GM18951 (cell line): ENCODE data around the gene PPP6R2.
"Not testable (repeated sequence)": the region's sequence is repeated elsewhere in the genome, so short reads cannot be mapped to it uniquely, and the experiment has no call there.

Experiments used
- POLR2A ChIP-seq: IDR thresholded peaks from 4 replicates; pipeline ENCODE4 v1.6.1; 2011; ENCODE audit warnings: mild to moderate bottlenecking; ENCODE audit not compliant: insufficient read length, insufficient read depth; ENCODE audit errors: extremely low read depth
- in situ Hi-C: fragments of 300-500 bp; cut with MboI; formaldehyde crosslinking; loops from one replicate; pipeline ENCODE4 v1.12.0; 2022; ENCODE audit warnings: low sequenced_read_pairs, mixed read lengths, inconsistent platforms; ENCODE audit not compliant: unreplicated experiment

The PPP6R2 gene

DNA sequence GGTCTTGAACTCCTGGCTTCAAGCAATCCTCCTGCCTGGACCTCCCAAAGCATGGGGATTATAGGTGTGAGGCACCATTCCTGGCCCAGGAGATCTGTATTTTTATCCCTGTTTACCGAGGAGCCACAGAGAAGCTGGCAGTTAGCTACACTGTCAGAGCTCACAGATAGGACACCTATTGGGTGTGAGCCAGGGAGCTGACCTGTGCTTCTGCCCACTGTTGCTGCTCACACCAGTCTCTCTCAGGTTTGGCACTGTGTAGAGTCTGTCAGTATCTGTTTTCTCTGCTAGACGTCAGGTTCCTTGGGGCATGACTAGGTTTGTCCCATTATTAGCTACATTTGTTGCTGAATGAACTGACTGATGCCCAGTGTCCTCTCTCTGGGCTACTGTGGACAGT lies 17.5 kb downstream of the PPP6R2 start:
- in situ Hi-C loops: no loop called here

DNA sequence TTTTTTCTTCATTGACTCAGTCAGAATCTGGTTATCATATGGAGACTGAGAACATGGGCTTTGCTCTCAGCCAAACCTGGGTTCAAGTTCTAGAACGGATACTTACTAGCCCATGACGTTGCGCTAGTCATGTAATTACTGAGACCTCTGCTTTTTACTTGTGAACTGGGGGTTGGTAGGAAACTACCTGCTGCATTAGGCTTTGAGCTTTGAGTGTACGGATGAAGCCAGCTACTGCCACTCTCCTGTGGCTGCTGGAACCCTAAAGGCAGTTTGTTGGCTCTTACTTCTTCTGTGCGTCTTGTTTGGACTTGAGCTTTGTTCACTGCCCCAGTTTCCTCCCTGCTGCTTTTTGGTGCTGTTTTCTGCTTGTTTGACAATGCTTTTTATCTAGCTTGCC lies 18.1 kb downstream of the PPP6R2 start:
- in situ Hi-C loops: no loop called here
- no peak for TF ChIP-seq POLR2A

More for the DNA sequence above, 17.5 kb downstream of the PPP6R2 start:
- TF ChIP-seq POLR2A: no peak

DNA sequence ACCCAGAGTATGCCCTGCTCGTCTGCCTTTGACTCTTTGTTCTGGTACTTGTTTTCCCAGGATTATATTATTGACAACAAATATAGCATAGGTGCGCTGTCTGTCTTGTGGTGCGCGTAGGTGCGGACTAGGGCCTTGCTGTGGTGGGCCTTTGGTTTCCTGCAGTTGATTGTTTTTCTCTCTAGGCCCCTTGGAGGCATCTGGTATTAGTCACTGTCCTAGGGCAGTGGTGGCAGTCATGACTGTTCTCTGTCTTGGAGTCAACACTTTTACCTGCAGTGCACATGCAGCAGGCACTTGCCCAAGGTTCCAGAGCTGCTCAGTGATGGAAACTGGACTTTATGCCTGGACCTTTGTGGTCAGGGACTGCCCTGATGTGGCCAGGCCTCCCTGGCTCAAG lies 18.6 kb downstream of the PPP6R2 start:
- in situ Hi-C loops: no loop called here
- no peak for TF ChIP-seq POLR2A

DNA sequence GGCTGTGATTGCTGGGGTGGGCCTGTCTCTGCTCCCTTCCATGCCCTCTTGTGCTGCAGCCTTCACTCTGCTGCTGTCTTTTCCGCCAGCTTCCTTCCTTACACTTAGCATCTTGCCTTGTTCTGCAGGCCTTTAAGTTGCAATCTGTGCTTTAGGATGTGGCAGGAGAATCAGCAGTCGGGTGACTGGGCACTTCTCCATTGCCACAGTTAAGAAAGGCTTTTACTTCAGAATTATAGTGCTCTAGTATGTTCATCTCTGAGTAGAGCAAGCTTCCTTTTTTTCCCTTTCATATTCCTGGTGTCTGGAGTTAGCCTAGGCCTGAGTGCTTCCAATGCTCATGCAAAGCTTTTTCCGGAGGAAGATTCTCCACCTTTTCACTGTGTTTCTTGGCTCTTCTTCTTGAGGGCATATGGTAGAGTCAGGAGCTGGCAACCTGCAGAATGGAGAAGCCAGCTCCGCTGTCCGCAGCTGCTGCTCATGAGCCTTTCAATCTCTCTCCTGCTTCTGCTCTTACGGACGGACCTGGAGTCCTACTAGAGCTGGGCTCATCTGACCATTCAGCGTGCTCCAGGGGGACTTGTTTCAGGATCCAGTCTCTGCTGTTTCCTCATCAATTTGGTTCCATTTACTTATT lies 20.2 kb downstream of the PPP6R2 start:
- in situ Hi-C loops: no loop called here
- no peak for TF ChIP-seq POLR2A

DNA sequence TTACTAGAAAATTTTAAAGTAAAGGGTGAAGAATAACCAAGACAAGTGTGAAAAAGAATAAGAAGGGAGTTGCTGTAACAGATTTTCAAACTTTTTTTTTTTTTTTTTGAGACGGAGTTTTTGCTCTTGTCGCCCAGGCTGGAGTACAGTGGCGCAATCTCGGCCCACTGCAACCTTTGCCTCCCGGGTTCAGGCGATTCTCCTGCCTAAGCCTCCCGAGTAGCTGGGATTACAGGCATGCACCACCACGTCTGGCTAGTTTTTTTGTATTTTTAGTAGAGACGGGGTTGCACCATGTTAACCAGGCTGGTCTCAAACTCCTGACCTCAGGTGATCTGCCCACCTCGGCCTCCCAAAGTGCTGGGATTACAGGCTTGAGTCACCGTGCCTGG lies 20.7 kb downstream of the PPP6R2 start:
- in situ Hi-C loops: not testable (repeated sequence)

DNA sequence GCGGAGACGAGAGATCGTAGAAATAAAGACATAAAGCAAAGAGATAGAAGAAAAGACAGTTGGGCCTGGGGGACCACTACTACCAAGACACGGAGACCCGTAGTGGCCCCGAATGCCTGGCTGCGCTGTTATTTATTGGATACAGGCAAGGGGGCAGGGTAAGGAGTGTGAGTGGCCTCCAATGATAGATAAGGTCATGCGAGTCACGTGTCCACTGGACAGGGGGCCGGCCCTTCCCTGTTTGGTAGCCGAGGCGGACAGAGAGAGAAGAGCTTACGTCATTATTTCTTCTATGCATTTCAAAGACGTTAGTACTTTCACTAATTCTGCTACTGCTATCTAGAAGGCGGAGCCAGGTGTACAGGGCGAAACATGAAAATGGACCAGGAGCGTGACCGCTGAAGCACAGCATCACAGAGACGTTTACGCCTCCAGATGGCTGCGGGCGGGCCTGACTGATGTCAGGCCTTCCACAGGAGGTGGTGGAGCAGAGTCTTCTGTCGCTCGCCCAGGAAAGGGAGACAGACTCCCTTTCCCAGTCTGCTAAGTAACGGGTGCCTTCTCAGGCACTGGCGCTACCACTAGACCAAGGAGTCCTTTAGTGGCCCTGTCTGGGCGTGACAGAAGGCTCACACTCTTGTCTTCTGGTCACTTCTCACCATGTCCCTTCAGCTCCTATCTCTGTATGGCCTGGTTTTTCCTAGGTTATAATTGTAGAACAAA lies 24.8 kb downstream of the PPP6R2 start:
- TF ChIP-seq POLR2A: no peak
- in situ Hi-C loops: no loop called here

DNA sequence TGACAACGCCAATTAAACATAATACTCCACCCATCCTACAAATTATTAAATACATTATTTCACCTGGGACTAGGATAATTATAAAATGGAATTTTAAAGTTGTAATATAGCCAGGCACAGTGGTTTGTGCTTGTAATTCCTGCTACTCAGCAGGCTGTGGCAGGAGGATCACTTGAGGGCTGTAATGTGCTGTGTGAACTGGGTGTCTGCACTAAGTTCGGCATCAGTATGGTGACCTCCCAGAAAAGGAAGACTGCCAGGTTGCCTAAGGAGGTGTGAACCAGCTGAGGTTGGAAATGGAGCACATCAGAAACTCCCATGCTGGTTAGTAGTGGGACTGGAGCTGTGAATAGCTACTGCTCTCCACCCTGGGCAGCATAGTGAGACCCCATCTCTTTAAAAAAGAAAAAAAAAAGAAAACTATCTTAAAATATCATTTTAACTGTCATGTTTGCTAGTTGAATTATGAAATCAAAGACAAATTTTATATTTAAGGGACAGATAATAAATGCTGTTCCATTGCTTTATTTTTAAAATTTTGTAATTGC lies 28.0 kb downstream of the PPP6R2 start:
- TF ChIP-seq POLR2A: no peak
- in situ Hi-C loops: no loop called here

DNA sequence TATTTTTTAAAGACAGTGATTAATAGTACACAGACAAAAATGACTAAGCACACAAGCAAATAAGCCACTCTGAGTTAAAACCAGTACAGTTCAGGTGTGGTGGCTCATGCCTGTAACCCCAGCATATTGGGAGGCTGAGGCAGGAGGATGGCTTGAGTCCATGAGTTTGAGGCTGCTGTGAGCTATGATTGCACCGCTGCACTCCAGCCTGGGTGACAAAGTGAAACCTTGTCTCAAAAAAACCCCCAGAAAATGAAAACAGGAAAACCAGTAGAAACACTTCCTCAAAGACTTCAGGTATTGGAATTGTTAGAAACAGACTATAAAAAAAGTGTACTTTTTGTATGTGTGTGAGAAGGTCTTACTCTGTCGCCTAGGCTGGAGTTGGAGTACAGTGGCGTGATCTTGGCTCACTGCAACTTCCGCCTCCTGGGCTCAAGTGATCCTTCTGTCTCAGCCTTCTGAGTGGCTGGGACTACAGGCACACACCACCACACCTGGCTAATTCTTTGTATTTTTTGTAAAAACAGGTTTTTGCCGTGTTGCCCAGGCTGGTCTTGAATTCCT lies 33.0 kb downstream of the PPP6R2 start:
- in situ Hi-C loops: no loop called here

DNA sequence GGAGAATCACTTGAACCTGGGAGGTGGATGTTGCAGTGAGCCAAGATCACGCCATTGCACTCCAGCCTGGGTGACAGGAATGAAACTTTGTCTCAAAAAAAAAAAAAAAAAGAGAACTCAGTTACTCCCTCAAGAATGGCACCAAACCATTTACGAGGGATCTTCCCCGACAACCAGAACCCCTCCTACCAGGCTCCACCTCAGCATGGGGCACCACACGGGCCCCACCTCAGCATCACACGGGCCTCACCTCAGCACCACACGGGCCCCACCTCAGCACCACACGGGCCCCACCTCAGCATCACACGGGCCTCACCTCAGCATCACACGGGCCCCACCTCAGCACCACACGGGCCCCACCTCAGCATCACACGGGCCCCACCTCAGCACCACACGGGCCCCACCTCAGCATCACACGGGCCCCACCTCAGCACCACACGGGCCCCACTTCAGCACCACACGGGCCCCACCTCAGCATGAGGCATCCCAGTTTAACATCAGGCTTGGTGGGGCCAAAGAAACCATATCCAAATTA lies 38.0 kb downstream of the PPP6R2 start:
- in situ Hi-C loops: not testable (repeated sequence)

More for the DNA sequence above, 33.0 kb downstream of the PPP6R2 start:
- no peak for TF ChIP-seq POLR2A

DNA sequence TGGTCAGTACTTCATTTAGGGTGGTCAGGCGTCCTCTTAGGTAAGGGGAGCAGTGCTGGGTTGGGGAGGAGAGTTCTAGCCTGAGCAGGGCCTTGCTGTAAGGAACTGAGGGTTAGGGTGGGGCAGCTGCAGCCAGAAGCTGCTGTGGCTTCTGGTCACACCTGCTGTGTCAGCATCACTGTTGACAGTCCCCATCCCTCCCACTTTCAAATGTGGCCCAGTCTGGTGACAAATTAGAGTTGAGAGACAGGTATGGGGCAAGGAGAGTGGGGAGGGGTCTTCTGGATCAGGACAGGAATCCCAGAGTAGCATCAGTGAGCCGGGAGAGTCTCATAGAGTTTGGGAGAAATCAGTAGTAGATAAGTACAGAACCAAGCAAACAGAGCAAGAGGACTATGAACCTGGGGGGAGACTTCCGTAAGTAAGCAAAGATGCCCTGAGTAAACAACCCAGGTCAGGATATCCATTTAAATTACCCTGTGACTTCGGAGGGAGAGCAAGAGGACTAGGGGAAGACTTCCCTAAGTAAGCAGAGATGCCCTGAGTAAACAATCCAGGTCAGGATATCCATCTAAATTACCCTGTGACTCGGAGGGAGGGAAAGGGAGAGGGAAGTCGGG lies 53.7 kb downstream of the PPP6R2 start:
- in situ Hi-C loops: no loop called here
- TF ChIP-seq POLR2A: no peak

DNA sequence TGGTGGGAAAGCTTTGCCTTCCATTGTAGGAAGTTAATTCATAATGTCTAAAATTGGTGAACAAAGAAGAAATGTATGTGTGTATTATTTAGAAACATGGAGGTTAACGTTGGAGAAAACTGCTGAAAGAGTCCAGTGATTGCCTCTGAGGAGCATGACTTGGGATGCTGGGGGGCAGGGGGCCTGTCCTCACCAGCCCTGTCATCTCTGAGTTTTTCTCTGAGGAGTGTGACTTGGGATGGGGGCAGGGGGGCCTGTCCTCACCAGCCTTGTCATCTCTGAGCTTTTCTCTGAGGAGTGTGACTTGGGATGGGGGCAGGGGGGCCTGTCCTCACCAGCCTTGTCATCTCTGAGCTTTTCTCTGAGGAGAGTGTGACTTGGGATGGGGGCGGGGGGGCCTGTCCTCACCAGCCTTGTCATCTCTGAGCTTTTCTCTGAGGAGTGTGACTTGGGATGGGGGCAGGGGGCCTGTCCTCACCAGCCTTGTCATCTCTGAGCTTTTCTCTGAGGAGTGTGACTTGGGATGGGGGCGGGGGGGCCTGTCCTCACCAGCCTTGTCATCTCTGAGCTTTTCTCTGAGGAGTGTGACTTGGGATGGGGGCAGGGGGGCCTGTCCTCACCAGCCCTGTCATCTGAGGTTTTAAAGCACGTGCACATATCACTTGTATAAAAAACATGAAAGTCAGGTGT lies 54.4 kb downstream of the PPP6R2 start:
- in situ Hi-C loops: not testable (repeated sequence)

DNA sequence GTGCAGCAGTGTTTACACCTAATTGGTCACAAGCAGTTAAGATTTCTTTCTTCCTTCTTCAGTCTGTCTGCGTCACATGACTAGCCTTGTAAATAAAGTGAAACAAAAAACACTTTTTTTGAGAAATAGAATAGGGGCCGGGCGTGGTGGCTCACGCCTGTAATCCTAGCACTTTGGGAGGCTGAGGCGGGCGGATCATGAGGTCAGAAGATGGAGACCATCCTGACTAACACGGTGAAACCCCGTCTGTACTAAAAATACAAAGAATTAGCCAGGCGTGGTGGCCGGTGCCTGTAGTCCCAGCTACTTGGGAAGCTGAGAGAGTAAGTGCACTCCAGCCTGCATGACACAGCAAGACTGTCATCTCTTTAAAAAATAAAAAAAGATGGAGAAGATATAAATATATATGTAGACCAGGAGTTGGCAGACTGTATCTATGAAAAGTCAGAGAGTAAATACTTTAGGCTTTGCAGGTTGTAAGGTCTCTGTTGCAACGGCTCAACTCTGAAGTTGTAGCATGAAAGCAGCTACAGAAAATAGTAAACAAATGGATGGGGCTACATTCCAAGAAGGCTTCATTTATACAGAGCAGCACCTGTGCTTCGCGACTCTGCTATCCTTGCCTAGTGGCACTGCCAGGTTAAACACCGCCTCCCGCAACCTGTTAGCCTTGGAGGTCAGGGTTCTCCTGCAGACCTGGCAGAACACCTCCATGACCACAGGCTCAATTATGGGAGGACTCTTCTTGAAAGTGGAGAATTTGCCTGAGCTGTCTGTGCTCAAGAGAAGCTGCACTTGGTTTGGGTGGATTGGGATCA lies 55.9 kb downstream of the PPP6R2 start:
- in situ Hi-C loops: no loop called here
- no peak for TF ChIP-seq POLR2A

DNA sequence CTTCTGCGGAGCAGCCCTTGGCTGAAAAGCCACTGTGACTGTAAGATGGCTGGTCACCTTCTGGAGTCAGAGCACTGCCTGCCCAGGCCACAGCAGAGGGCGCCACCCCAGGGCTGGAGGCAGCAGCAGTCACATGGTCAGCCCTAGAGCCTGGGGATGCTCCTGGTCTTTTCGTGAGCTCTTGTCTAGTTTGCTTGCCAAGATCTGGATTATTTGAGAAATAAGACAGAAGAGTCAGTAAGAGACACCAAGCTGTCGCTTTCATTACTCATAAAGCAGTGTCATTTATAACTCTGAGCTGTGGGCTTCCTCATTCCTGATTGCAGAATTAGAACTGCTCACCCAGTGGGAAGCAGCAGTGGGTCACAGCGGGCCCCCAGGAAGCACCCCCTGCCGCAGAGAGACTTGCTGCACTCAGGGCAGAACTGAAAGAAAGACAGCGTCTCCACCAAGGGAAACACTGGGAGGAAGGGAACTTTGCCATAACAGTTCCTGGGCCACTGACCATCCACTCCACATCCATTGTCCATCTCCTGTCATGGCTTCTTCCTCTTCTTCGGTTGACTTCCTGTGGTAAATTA lies 56.7 kb downstream of the PPP6R2 start:
- no peak for TF ChIP-seq POLR2A
- in situ Hi-C loops: no loop called here
